GM18873 (cell line): ENCODE data around the gene MIEF2.
"Not testable (repeated sequence)": the region's sequence is repeated elsewhere in the genome, so short reads cannot be mapped to it uniquely, and the experiment has no call there.

Experiments used
- ATAC-seq: cut with Tn5 transposase; IDR thresholded peaks from one replicate; pipeline ENCODE4 v1.9.1; 2021; ENCODE audit warnings: mild to moderate bottlenecking, moderate library complexity, moderate number of reproducible peaks; ENCODE audit not compliant: unreplicated experiment, low FRiP score

The MIEF2 gene, protein sequence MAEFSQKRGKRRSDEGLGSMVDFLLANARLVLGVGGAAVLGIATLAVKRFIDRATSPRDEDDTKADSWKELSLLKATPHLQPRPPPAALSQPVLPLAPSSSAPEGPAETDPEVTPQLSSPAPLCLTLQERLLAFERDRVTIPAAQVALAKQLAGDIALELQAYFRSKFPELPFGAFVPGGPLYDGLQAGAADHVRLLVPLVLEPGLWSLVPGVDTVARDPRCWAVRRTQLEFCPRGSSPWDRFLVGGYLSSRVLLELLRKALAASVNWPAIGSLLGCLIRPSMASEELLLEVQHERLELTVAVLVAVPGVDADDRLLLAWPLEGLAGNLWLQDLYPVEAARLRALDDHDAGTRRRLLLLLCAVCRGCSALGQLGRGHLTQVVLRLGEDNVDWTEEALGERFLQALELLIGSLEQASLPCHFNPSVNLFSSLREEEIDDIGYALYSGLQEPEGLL

DNA sequence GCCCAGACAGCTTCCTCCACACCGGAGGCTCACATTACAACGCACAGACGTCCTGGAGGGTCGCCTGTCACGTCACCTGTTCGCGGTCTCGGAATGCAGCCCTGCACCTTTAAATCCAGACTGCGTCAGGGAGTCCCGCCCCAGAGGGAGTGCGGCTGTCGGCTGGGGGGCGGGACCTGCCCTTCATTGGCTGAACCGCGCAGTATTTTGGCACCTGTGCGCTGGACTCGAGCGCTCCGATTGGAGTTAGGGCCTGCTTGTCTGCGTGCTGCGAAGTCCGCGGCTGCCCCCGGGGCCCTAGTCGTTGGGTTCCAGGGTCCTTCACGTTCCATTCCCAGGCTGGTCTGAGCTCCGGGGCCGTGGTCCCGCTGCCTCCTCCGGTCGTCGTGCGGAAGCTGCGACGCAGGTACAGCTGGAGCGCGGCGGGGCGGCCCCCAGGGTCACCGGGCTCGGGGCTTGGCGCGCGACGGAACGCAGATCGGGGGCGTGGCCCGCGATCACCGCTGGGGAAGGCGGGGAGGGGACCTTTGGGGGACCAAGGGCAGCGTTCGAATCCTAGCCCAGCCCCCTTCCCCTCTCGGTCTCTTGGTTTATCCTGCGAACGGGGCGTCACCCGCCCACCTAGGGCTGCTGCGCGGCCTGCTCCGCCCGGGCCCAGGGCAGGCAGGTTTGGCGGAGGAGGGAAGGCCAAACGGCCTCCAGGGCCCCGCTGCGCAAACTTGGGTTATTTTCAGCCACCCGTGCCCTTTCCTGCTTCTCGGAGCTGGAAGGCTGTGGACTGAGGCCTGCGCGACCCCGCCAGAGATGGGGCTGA lies at the start of gene MIEF2:
Gene MIEF2 (plus strand): TSS at position 331 of the 814 bp plus-strand sequence. CDS start 2,059 bp downstream, outside the sequence.
- peak; percentile 61 for ATAC-seq

DNA sequence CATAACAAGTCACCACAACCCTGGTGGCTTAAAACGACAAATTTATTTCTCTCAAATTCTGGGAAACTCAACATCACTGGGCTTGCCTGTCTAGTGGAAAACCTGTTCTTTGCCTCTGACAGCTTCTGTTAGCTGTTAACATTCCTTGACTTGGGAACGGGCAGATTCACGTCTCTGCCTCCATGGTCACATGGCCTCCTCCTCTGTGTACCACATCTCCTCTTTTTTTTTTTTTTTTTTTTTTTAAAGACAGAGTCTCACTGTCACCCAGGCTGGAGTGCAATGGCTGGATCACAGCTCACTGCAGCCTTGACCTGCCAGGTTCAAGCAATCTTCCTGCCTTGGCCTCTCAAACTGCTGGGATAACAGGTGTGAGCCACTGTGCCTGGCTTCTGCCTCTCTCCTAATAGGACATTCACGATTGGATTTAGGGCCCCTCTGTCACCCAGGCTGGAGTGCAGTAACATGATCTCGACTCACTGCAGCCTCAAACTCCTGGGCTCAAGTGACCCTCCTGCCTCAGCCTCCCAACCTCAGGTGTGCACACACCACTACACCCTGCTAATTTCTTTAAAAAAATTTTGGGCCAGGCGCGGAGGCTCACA lies 46.7 kb upstream of the MIEF2 start:
- no peak for ATAC-seq

DNA sequence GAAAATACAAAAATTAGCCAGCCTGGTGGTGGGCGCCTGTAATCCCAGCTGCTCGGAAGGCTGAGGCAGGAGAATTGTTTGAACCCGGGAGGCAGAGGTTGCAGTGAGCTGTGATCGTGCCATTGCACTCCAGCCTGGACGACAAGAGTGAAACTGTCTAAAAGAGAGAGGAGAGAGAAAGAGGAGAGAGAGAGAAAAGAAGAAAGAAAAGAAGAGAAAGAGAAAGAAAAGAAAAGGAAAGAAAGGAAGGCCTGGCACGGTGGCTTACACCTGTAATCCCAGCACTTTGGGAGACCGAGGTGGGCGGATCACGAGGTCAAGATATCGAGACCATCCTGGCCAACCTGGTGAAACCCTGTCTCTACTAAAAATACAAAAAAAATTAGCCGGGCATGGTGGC lies 43.6 kb upstream of the MIEF2 start:
- ATAC-seq, result not testable (repeated sequence)

DNA sequence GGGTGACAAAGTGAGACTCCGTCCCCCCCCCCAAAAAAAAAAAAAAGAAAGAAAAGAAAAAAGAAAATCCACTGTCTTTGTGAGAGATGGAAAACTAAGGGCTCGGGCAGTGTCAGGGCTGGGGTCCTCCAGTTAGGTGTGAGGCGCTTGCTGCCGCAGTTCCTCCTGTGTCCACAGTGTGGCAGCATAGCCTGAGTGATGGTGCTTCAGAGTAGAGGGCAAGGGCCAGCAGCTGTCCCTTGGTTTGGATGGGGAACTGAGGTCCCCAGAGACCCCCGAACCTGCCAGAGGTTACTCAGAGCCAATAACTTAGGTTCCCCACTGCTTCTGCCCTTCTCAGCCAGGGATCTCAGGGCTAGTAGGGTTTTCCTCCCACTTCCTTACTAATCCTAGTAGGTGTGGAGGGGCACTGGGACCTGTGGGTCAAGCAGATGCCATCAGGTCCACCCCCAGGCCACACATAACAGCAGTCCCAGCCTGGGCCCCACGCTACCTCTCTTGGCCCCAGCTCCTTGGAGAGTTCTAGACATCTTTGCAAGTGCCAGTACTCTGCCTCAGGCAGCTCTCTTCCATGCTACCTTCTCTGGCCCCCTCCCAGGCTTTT lies 42.9 kb upstream of the MIEF2 start:
- no peak for ATAC-seq

DNA sequence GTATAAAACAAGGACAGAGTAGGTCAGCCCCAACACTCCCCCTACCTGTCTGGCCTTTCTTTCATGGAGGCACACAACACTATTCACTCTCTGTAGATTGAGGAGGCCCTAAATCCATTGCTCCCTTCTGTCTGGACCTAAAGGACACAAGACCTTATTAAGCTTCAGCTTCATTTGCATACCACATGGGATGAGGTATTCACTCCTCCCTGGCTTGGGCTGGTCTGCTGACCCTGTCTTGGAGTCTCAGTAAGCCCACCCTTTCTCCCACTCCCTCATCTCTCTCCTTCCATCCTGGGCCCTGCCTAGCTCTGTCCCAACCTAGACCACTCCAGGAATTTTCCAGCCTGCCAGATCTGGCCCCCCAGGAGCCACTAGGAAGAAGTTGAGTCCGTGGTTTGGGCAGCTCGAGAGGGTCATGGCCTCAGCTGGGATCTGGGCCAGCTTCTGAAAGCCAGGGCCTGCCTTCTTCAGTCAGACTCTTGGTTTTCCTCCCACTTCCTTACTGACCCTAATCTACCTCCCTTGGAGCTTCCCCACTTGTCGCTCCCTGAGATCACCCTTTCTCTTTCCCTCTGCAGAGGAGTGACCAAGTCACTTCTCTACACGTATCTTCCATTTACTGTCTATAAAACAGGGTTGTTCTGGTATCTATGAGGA lies 41.6 kb upstream of the MIEF2 start:
- no peak for ATAC-seq

DNA sequence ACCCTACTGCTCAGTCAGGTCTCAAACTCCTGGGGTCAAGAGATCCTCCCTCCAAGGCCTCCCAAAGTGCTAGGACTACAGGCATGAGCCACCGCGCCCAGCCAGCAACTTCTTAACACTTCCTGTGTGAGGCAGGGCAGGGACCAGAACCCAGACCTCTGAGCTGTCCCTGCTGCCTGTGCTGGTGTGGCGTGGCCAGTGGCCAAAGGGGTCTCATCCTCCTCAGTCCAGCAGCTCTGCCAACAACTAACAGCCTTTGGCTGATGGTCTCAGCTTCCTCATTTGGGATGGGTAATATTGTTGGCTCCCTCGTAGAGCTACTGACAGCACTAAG lies 36.4 kb upstream of the MIEF2 start:
- no peak for ATAC-seq

DNA sequence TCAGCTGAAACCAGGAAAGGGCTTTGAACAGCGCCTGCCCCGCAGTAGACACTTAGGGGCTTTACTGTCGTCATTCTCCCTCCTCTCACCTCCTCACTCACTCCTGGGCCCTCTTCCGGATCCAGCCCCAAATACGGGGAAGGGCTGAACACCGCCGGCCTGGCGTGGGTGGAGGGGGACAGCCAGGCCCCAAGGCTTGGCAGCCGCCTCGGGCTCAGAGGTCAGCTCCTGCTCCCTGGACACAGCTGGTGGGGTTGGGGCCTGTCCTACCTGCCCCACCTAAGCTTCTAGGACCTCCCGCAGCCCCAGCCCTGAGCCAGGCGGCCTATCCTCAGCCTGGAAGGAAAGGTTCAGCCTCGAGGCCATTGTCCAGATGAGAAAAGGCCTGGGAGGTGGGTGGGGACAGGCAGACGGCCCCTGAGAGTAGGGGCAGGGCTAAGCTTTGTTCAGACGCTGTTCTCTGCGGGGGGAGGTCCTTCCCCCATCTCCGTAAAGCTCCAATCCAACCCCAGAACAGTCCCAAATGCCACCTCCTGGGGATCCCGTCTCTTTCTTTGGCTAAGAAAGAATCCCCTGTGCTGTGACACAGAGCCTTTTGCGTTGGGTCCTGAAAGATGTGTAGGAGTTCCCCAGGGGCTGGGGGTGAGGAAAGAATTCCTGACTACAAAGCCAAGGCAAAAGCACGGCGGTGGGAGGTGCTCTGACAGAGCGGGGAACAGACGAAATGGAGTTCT lies 35.9 kb upstream of the MIEF2 start:
- no peak for ATAC-seq

DNA sequence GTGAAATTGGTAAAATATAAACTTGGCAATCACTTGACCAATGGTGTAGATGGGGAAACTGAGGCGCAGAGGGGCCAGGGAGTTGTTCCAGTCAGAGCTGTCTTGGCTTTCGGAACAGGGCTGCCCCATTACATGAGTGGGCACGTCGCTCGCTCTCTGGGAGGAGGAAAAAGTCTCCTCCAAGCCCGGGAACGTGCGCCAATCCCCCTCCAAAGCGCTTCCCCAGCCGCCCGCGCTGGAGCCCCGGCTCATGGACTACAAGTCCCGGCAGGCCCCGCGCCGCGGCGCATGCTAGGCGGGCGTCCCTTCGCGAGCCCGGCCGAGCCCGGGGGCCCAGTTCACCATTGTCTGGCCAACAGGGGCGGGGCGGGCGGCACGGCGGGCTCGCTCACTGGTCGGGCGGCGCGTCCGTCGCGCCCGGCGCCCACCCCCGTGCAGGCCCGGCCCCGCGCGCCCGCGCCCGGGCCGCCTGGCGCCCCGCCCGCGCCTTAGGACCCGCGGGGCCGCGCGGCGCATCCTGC lies 35.3 kb upstream of the MIEF2 start, which contains the start of gene LLGL1:
Gene LLGL1 (plus strand): TSS at position 515 of the 521 bp plus-strand sequence. CDS start 48 bp downstream, outside the sequence.
- ATAC-seq, result peak; percentile 43

DNA sequence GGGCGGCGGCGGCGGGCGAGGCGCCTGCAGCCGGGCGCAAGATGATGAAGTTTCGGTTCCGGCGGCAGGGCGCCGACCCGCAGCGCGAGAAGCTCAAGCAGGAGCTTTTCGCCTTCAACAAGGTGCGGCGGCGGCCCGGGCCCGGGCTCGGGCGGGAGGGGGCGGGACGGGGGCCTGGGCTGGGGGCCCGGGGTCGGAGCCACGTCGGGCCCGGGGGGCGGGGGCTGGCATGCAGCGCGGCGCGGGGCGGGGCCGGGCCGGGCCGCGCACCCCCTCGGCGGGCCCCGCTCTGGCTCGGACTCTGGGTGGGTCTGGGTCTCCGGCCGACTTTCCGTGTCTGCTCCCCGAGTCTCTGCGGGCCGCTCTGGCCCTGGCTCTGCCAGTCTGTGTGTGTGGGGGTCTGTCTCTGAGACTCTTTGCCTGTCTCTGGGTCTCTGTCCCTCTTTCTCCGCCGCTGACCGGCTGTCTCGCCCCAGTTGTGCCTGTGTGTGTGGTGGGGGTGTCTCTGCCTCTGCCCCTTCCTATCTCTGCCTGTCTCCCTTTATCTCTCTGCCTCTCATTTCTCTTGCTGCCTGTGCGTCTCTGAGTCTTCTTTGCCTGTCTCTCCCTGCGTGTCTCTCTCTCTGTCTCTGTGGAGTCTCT lies 34.7 kb upstream of the MIEF2 start:
- no peak for ATAC-seq

DNA sequence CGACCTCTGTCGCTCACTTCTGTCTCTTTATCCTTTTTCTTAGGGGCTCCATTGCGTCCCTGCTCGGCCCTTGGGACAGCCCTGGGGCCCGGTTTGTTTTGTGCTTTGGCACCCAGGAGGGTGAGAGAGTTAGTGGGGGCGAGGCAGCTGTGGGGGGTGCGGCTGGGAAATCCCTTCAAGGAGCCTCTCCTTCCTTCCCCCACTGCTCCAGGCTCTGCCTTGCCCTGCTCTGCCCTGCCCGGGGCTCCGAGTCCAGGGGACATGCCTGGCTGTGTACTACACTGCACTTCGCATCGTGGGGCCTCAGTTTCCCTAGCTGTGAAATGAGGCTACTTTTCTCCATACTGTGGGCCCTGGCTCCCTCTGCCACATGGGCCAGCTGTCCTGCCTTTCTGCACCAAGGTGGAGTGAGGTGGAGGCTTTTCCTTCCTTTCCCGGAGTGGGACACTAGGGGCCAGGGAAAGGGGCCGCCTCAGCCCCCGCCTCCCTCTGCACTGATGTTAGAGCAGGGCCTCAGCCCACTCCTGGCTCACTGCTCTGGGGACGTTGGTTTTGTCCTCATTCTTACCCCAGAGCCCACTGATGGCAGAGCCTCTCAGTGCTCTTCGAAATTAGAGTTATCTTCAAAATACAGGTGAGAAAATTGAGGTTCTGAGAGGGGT lies 34.0 kb upstream of the MIEF2 start:
- no peak for ATAC-seq

DNA sequence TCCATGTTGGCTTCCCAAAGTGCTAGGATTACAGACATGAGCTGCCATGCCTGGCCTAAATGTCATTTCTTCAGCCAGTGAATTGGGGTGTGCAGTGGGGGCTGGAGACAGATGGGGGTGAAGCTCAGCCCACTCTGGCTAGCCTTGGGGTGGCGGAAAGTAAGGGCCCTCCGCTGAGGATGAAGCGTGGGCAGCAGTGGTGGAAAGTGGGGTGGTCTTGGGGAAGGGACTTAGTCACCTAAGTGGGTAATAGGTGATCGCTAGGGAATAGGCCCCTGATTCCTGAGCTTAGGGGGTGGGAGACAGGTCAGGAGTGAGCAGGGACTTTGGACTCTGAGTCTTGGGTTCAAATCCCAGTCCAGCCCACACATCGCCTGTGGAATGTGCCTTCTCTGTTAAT lies 32.8 kb upstream of the MIEF2 start:
- no peak for ATAC-seq

DNA sequence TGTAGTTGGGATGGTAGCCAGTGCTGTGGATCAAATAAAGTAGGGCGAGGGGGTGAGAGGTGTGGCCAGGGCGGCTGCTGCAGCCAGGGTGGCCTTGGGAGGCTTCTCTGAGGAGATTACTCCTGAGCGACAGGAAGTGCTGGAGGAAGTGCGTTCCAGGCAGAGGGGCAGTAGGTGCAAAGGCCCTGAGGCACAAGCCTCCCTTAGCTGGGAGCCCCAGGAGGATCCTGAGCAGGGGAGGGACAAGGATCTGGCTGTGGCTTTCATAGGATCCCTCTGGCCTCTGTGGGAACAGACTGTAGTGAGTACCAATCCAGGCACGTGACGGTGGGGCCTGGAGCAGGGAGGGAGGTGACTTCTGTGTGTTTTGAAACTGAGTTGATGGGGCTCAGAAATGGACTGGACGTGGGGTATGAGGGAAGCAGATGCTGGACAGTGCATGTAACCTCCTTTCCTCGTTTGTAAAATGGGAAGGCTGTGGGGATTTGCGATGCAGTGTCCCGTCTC lies 32.2 kb upstream of the MIEF2 start:
- no peak for ATAC-seq

DNA sequence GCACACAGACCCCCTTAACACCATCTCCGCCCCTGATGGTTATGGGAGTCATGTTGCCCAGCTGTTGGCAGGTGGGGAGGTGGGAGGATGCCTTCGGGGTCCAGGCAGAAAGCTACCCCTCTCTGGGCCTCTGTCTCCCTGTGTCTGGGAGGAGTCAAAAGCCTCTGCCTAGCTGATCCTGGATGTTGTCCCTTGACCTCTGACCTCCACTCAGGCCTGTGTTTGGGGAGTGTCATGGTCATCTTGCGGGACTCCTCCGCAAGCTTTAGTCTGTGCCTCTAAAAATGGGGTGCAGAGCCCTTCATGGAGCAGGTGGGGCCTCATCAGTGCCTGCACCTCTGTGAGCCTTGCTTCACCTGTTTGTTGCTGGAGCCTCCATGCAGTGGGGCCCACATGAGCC lies 31.2 kb upstream of the MIEF2 start:
- no peak for ATAC-seq

DNA sequence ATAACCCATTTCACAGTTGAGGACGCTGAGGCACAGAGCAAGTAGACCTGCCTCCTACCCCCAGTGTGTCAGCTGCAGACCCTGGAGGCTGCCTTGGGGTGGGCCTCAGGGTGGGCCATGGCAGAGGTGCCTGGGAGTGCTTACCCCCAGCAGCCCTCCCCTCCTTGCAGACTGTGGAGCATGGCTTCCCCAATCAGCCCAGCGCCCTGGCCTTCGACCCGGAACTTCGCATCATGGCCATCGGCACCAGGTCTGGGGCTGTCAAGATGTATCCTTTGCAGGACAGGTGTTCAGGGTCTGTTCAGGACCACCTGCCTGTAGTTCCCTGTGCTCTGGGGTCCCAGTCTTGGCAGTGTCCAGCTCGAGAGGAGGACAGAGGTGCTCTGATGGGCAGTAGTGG lies 30.7 kb upstream of the MIEF2 start:
- ATAC-seq, result no peak

DNA sequence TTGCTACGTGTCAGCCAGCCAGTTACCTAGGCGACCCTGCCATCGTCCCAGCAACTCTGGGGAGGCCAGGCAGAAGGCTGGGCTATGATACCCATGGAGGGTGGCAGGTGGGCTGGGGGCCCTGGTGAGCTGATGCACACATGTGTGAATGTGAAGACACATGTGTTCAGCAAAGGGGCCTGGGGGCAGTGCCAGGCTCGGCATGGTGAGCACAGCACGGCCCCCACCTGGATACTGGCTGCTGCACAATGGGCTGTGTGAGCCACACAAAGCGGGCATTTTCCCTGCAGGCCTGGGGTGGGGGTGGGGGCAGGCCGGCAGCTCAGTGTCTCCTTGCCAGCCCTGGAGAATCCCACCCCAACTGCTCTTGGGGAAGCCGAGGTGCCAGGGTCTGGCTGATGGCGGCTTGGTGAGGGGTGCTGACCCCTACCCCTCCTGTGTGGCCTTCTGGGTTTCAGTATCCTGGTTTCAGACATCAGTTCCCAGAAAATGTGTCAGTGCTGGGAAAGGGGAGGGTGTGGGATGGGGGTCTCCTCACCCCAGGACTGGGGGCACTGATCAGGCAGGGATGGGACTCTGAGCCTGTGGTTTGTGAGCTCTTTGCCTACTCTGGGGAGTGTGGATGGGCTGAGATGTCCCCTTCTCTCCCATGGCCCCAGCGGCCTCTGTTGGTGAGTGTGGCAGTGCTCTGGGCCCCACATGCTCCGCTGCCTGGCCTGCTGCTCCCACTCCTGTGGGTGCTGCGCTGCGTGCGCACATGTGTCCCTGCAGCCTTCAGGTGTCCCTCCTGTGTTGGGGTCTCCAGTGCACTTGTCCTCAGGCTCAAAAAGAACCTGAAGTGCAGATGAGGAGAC lies 29.9 kb upstream of the MIEF2 start:
- no peak for ATAC-seq

DNA sequence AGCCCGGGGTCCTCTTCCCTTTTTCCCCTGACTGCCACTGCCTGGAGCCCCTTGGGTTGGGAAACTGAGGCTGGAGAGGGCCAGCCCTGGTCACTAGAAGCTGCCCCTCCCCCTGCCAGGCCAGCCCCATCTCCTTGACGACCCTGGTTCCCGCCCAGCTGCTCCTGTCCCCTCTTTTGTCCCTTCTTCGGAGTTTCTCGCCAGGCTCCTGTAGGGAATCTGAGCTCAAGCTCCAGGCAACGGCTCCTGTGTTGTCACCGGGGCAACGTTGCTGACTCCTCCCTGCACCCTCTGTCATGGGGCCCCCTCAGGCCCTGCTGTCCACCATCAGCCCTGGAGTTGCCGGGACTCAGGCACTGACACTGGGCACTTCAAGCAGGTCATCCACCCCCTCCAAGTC lies 29.3 kb upstream of the MIEF2 start:
- no peak for ATAC-seq

DNA sequence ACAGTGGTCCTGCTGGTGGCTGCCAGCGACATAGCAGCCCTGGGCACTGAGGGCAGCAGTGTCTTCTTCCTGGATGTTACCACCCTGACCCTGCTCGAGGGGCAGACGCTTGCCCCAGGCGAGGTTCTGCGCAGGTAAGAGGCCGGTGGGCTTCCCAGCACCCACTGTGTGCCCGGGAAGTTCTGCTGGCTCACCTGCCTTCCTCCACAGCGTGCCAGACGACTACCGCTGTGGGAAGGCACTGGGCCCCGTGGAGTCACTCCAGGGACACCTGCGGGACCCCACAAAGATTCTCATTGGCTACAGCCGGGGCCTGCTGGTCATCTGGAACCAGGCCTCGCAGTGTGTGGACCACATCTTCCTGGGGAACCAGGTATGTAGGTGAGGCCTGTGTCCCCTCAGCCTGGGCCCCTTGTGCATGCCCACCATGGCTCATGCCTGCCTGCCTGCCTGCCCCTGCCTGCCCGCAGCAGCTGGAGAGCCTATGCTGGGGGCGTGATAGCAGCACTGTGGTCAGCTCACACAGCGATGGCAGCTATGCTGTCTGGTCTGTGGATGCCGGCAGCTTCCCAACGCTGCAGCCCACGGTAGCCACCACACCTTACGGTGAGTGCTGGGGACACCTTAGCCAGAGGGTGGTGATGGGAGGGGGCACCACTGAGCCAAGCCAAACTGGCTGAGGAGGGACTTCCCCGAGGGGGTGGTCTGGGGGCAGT lies 26.5 kb upstream of the MIEF2 start:
- ATAC-seq, result no peak
